ENCODE measurements around the gene ARHGAP10.

Gene ARHGAP10

DNA sequence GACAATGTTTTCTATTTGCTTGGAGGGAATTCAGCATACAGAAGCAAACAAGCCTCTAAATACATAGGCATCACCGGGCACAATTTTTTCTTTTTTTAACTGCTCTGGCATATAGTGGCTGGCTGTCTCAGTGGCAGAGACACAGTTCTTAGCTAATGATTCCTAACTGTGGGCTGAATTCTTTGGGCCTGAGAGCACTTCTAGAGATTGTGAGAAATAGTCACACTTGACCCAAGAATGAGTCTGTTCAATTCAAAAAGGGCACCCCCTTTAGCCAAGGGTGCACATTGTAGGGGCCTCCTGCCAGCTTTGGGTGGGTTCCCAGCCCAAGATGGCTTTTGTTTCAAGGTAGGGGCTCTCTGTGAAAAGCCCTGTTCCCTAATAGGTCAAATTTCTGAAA, 345.7 kb downstream of the ARHGAP10 start:
- Histone ChIP-seq H3K14ac (ENCODE audit: low read length in 2 of 2) (no peak overlapping the region), H3K27ac (ENCODE audit: low read length, poor library complexity, severe bottlenecking) (no peak overlapping the region), H3K9ac (ENCODE audit: low read length) (no peak overlapping the region), H3K9me3 (ENCODE audit: control insufficient read depth, low read length) (peaks cover 13% of the 10 kb centered on the region), H4K91ac (ENCODE audit: low read length) (no peak overlapping the region), H2BK15ac (ENCODE audit: low read depth, poor library complexity, severe bottlenecking) (no peak overlapping the region), H2BK12ac (ENCODE audit: low read length in 2 of 2) (no peak overlapping the region), H3K79me1 (replicated peaks; ENCODE audit: low read length, poor library complexity, severe bottlenecking) (peaks cover 21% of the 10 kb centered on the region), H3K36me3 (ENCODE audit: control insufficient read depth in 1 of 2, insufficient read depth in 2 of 2, low read depth in 1 of 2, low read length in 2 of 2) (peaks cover 46 to 87% of the 10 kb centered on the region in 2 experiments), H3K18ac (ENCODE audit: low read depth in 1 of 2, low read length in 2 of 2) (no peak overlapping the region), H4K8ac (ENCODE audit: low read length) (no peak overlapping the region), H3K4ac (ENCODE audit: low read depth in 1 of 2, low read length in 2 of 2) (no peak overlapping the region), H3K4me3 (ENCODE audit: insufficient read depth in 1 of 2, low read depth in 1 of 2, low read length in 2 of 2) (no peak overlapping the region), H3K4me1 (ENCODE audit: control insufficient read depth, insufficient read depth, low read depth, low read length) (peaks cover 3% of the 10 kb centered on the region), H3K27me3 (ENCODE audit: control insufficient read depth in 1 of 2, insufficient read depth in 1 of 2, low read length in 2 of 2) (no peaks in the 10 kb centered on the region), H3K4me2 (ENCODE audit: low read length, poor library complexity, severe bottlenecking) (no peak overlapping the region), H2AFZ (ENCODE audit: low read depth, low read length) (no peak overlapping the region), H2AK5ac (ENCODE audit: low read length, severe bottlenecking) (no peak overlapping the region), H3K23ac (ENCODE audit: low read length in 2 of 2) (no peak overlapping the region), H2BK5ac (ENCODE audit: low read depth, low read length, poor library complexity, severe bottlenecking) (no peak overlapping the region), H2BK120ac (ENCODE audit: low read depth, low read length) (no peak overlapping the region)
- DNase-seq = no peak
- 100% methylated on average over 1 of the region's 1 CpG for WGBS

DNA sequence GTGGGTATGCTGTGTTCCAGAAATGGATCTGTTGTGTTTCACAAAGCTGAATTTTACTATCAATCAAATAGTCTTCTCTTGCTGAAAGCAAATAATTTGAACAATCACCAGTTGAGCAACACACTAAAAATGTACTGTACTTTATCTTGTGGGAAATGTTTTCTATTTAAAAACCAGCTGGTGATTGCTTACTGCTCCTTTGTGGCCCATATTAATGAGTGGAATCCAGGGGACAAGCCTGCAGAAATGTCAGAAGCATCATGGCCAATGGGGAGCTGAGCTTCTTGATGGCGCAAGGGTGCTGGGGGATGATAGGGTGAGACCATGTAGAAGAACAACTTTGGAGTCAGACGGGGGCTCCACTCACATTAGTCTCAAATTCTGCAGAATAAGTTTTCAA, 346.2 kb downstream of the ARHGAP10 start:
- DNase-seq = no peak
- H4K91ac ChIP-seq (ENCODE audit: low read length) = no peak overlapping the region
- H3K23ac ChIP-seq (ENCODE audit: low read length in 2 of 2) = no peak overlapping the region
- no peak overlapping the region for H2BK15ac ChIP-seq (ENCODE audit: low read depth, poor library complexity, severe bottlenecking)
- WGBS = 100% methylated on average over 2 of the region's 2 CpGs
- no peak overlapping the region for H3K4ac ChIP-seq (ENCODE audit: low read depth in 1 of 2, low read length in 2 of 2)
- H2BK12ac ChIP-seq (ENCODE audit: low read length in 2 of 2) = no peak overlapping the region
- no peak overlapping the region for H2BK5ac ChIP-seq (ENCODE audit: low read depth, low read length, poor library complexity, severe bottlenecking)
- H3K14ac ChIP-seq (ENCODE audit: low read length in 2 of 2) = no peak overlapping the region
- no peak overlapping the region for H3K9ac ChIP-seq (ENCODE audit: low read length)
- no peak overlapping the region for H2AK5ac ChIP-seq (ENCODE audit: low read length, severe bottlenecking)
- no peak overlapping the region for H3K27ac ChIP-seq (ENCODE audit: low read length, poor library complexity, severe bottlenecking)
- no peak overlapping the region for H3K4me2 ChIP-seq (ENCODE audit: low read length, poor library complexity, severe bottlenecking)
- no peak overlapping the region for H3K4me3 ChIP-seq (ENCODE audit: insufficient read depth in 1 of 2, low read depth in 1 of 2, low read length in 2 of 2)
- H4K8ac ChIP-seq (ENCODE audit: low read length) = no peak overlapping the region
- H3K18ac ChIP-seq (ENCODE audit: low read depth in 1 of 2, low read length in 2 of 2) = no peak overlapping the region
- H3K79me1 ChIP-seq (replicated peaks; ENCODE audit: low read length, poor library complexity, severe bottlenecking) = peaks cover 21% of the 10 kb centered on the region
- H3K4me1 ChIP-seq (ENCODE audit: control insufficient read depth, insufficient read depth, low read depth, low read length) = peaks cover 3% of the 10 kb centered on the region
- peaks cover 45 to 84% of the 10 kb centered on the region in 2 experiments for H3K36me3 ChIP-seq (ENCODE audit: control insufficient read depth in 1 of 2, insufficient read depth in 2 of 2, low read depth in 1 of 2, low read length in 2 of 2)
- peaks cover 13% of the 10 kb centered on the region for H3K9me3 ChIP-seq (ENCODE audit: control insufficient read depth, low read length)
- no peak overlapping the region for H2AFZ ChIP-seq (ENCODE audit: low read depth, low read length)
- H2BK120ac ChIP-seq (ENCODE audit: low read depth, low read length) = no peak overlapping the region
- no peaks in the 10 kb centered on the region for H3K27me3 ChIP-seq (ENCODE audit: control insufficient read depth in 1 of 2, insufficient read depth in 1 of 2, low read length in 2 of 2)

DNA sequence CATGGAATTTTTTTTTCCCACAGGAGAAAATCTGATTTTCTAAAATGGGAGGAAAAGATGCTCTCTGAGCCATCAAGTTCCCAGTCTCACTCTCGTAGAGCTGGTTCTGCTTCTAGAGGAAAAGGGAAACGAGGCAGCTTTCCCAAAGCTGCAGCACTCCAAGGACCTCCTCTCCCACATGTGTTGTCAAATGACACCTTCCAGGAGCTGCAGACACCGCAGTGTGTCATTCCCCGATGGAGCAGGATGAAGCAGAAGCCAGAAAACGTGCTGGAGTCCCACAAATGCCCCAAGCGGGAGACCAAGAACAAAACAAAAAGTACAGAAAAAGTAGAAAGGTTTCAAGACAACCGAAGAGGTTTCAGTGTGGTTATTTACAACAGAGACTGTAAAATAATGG, 348.1 kb downstream of the ARHGAP10 start:
- Histone ChIP-seq H3K4ac (ENCODE audit: low read depth in 1 of 2, low read length in 2 of 2) (no peak overlapping the region), H4K91ac (ENCODE audit: low read length) (no peak overlapping the region), H3K4me2 (ENCODE audit: low read length, poor library complexity, severe bottlenecking) (no peak overlapping the region), H3K79me1 (replicated peaks; ENCODE audit: low read length, poor library complexity, severe bottlenecking) (peaks cover 7% of the 10 kb centered on the region), H3K4me1 (ENCODE audit: control insufficient read depth, insufficient read depth, low read depth, low read length) (peaks cover 3% of the 10 kb centered on the region), H3K18ac (ENCODE audit: low read depth in 1 of 2, low read length in 2 of 2) (no peak overlapping the region), H3K27ac (ENCODE audit: low read length, poor library complexity, severe bottlenecking) (no peak overlapping the region), H2BK15ac (ENCODE audit: low read depth, poor library complexity, severe bottlenecking) (no peak overlapping the region), H2AFZ (ENCODE audit: low read depth, low read length) (no peak overlapping the region), H2AK5ac (ENCODE audit: low read length, severe bottlenecking) (no peak overlapping the region), H3K9me3 (ENCODE audit: control insufficient read depth, low read length) (peaks cover 8% of the 10 kb centered on the region), H3K36me3 (ENCODE audit: control insufficient read depth in 1 of 2, insufficient read depth in 2 of 2, low read depth in 1 of 2, low read length in 2 of 2) (peaks cover 30 to 65% of the 10 kb centered on the region in 2 experiments), H2BK120ac (ENCODE audit: low read depth, low read length) (no peak overlapping the region), H3K23ac (ENCODE audit: low read length in 2 of 2) (no peak overlapping the region), H3K27me3 (ENCODE audit: control insufficient read depth in 1 of 2, insufficient read depth in 1 of 2, low read length in 2 of 2) (no peaks in the 10 kb centered on the region), H3K9ac (ENCODE audit: low read length) (no peak overlapping the region), H4K8ac (ENCODE audit: low read length) (no peak overlapping the region), H2BK12ac (ENCODE audit: low read length in 2 of 2) (no peak overlapping the region), H3K14ac (ENCODE audit: low read length in 2 of 2) (no peak overlapping the region), H2BK5ac (ENCODE audit: low read depth, low read length, poor library complexity, severe bottlenecking) (no peak overlapping the region), H3K4me3 (ENCODE audit: insufficient read depth in 1 of 2, low read depth in 1 of 2, low read length in 2 of 2) (no peak overlapping the region)
- 84% methylated on average over 7 of the region's 7 CpGs for WGBS
- DNase-seq = no peak

DNA sequence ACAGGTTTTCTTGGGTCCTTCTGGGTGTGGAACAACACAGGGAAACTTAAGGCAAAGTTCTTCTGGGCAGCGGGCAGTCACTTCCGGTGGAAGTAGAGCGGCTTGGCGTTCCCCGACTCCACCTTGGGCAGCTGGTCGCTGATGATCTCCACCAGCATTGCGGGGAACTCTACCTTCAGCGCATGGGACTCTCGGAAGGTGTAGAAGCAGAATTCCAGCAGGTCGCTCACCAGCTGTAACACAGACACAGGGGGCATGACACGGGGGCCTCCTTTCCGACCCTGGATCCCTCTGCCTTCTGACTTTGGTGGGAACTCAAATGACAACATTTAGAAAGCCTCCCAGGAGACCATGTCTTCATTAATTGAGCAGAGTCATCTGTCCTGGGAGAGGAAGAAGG, 349.4 kb downstream of the ARHGAP10 start:
- H4K91ac ChIP-seq (ENCODE audit: low read length) = no peak overlapping the region
- H3K4ac ChIP-seq (ENCODE audit: low read depth in 1 of 2, low read length in 2 of 2) = no peak overlapping the region
- peaks cover 3% of the 10 kb centered on the region for H3K4me1 ChIP-seq (ENCODE audit: control insufficient read depth, insufficient read depth, low read depth, low read length)
- peaks cover 24 to 52% of the 10 kb centered on the region in 2 experiments for H3K36me3 ChIP-seq (ENCODE audit: control insufficient read depth in 1 of 2, insufficient read depth in 2 of 2, low read depth in 1 of 2, low read length in 2 of 2)
- H3K27ac ChIP-seq (ENCODE audit: low read length, poor library complexity, severe bottlenecking) = no peak overlapping the region
- 97% methylated on average over 12 of the region's 12 CpGs for WGBS
- H4K8ac ChIP-seq (ENCODE audit: low read length) = no peak overlapping the region
- H2BK12ac ChIP-seq (ENCODE audit: low read length in 2 of 2) = no peak overlapping the region
- H2BK120ac ChIP-seq (ENCODE audit: low read depth, low read length) = no peak overlapping the region
- no peak overlapping the region for H3K18ac ChIP-seq (ENCODE audit: low read depth in 1 of 2, low read length in 2 of 2)
- DNase-seq = no peak
- H2BK5ac ChIP-seq (ENCODE audit: low read depth, low read length, poor library complexity, severe bottlenecking) = no peak overlapping the region
- no peak overlapping the region for H3K14ac ChIP-seq (ENCODE audit: low read length in 2 of 2)
- no peak overlapping the region for H2AK5ac ChIP-seq (ENCODE audit: low read length, severe bottlenecking)
- H3K27me3 ChIP-seq (ENCODE audit: control insufficient read depth in 1 of 2, insufficient read depth in 1 of 2, low read length in 2 of 2) = no peaks in the 10 kb centered on the region
- no peak overlapping the region for H2AFZ ChIP-seq (ENCODE audit: low read depth, low read length)
- peaks cover 6% of the 10 kb centered on the region for H3K79me1 ChIP-seq (replicated peaks; ENCODE audit: low read length, poor library complexity, severe bottlenecking)
- no peak overlapping the region for H3K23ac ChIP-seq (ENCODE audit: low read length in 2 of 2)
- H3K9ac ChIP-seq (ENCODE audit: low read length) = no peak overlapping the region
- H3K4me2 ChIP-seq (ENCODE audit: low read length, poor library complexity, severe bottlenecking) = no peak overlapping the region
- no peak overlapping the region for H3K4me3 ChIP-seq (ENCODE audit: insufficient read depth in 1 of 2, low read depth in 1 of 2, low read length in 2 of 2)
- H3K9me3 ChIP-seq (ENCODE audit: control insufficient read depth, low read length) = no peaks in the 10 kb centered on the region
- no peak overlapping the region for H2BK15ac ChIP-seq (ENCODE audit: low read depth, poor library complexity, severe bottlenecking)

All from mesenchymal stem cell (in vitro differentiated cells and primary cell).